GM23338 (cell line): ENCODE results near the gene MMP28. TPM values are rescaled to one million over a fixed set of nuclear protein-coding genes. Genes with fewer than 3 reads are reported as not detected.

ENCODE experiments used
- ATAC-seq: fragments of 200-7000 bp; cut with Tn5 transposase; 3 replicates; pipeline ENCODE4 v1.9.1; 2020
- DNase-seq: peaks from one replicate; pipeline ENCODE4 v3.0.0-alpha.2; 2015; ENCODE audit warnings: low spot score
- H2AFZ ChIP-seq: fragments of 200-600 bp; sonication (generic); 2 replicates; pipeline ENCODE4 v1.8.0; 2016; ENCODE audit warnings: antibody characterized with exemption, mild to moderate bottlenecking, moderate library complexity
- H3F3A ChIP-seq: fragments of 200-600 bp; sonication (generic); replicated peaks from 2 replicates; pipeline ENCODE4 v1.8.0; 2017; ENCODE audit warnings: antibody characterized with exemption, mixed run types, low read depth
- H3K27ac ChIP-seq: fragments of 200-600 bp; sonication (generic); 2 replicates; pipeline ENCODE4 v1.6.1; 2016; ENCODE audit warnings: low read depth
- H3K27me3 ChIP-seq: fragments of 200-600 bp; sonication (generic); 2 replicates; pipeline ENCODE4 v1.8.0; 2016; ENCODE audit warnings: mild to moderate bottlenecking, mixed run types, moderate library complexity; ENCODE audit not compliant: insufficient read depth
- H3K36me3 ChIP-seq: fragments of 200-600 bp; sonication (generic); 2 replicates; pipeline ENCODE4 v1.8.0; 2016; ENCODE audit warnings: mild to moderate bottlenecking; ENCODE audit not compliant: insufficient read depth
- H3K4me1 ChIP-seq: fragments of 200-600 bp; sonication (generic); 2 replicates; pipeline ENCODE4 v1.8.0; 2016; ENCODE audit warnings: mild to moderate bottlenecking, moderate library complexity; ENCODE audit not compliant: insufficient read depth
- H3K4me2 ChIP-seq: fragments of 200-600 bp; sonication (generic); 2 replicates; pipeline ENCODE4 v1.7.1; 2017; ENCODE audit warnings: mixed run types
- H3K4me3 ChIP-seq: fragments of 200-600 bp; sonication (generic); 2 replicates; pipeline ENCODE4 v1.6.1; 2016; ENCODE audit warnings: mixed run types
- H3K79me2 ChIP-seq: fragments of 200-600 bp; sonication (generic); replicated peaks from 2 replicates; pipeline ENCODE4 v1.8.0; 2017; ENCODE audit warnings: mild to moderate bottlenecking; ENCODE audit not compliant: insufficient read depth
- H3K9me2 ChIP-seq: fragments of 200-600 bp; sonication (generic); 2 replicates; pipeline ENCODE4 v1.8.0; 2017; ENCODE audit not compliant: insufficient read depth
- H4K20me1 ChIP-seq: fragments of 200-600 bp; sonication (generic); replicated peaks from 2 replicates; pipeline ENCODE4 v1.8.0; 2017; ENCODE audit warnings: mild to moderate bottlenecking; ENCODE audit not compliant: insufficient read depth
- H3K27ac Mint-ChIP-seq: 2 replicates; pipeline ENCODE4 v1.8.0; 2020; ENCODE audit warnings: inconsistent platforms, mild to moderate bottlenecking, moderate library complexity, mixed read lengths
- H3K27me3 Mint-ChIP-seq: 3 replicates; pipeline ENCODE4 v1.8.0; 2022; ENCODE audit warnings: low read depth, mild to moderate bottlenecking, moderate library complexity, mixed read lengths, inconsistent platforms; ENCODE audit not compliant: insufficient read depth, poor library complexity
- H3K36me3 Mint-ChIP-seq: 3 replicates; pipeline ENCODE4 v1.8.0; 2021; ENCODE audit warnings: low read depth, mild to moderate bottlenecking, inconsistent platforms, moderate library complexity, mixed read lengths
- H3K4me1 Mint-ChIP-seq: 3 replicates; pipeline ENCODE4 v1.8.0; 2020; ENCODE audit warnings: mild to moderate bottlenecking, inconsistent platforms, mixed read lengths
- H3K4me3 Mint-ChIP-seq: 3 replicates; pipeline ENCODE4 v1.8.0; 2021; ENCODE audit warnings: moderate library complexity, mild to moderate bottlenecking, inconsistent platforms, mixed read lengths
- H3K9me3 Mint-ChIP-seq: 3 replicates; pipeline ENCODE4 v1.8.0; 2020; ENCODE audit warnings: moderate library complexity, mild to moderate bottlenecking, inconsistent platforms, mixed read lengths
- CREB1 ChIP-seq: fragments of 250-450 bp; sonication (Bioruptor Pico); IDR thresholded peaks from 2 replicates; pipeline ENCODE4 v1.5.0; 2020; ENCODE audit warnings: low read depth, mild to moderate bottlenecking, moderate library complexity
- CTCF ChIP-seq, 2 experiments: fragments of 200-600 bp in 1 of 2; sonication (generic) in 1 of 2; conservative IDR thresholded peaks; 2 replicates each; pipeline versions ENCODE4 v1.5.1 to v1.6.1; 2016 to 2017; ENCODE audit warnings: antibody characterized with exemption in 2 of 2, low read depth in 2 of 2, mild to moderate bottlenecking in 2 of 2, moderate library complexity in 1 of 2
- ETS1 ChIP-seq: IDR thresholded peaks from 2 replicates; pipeline ENCODE4 v1.6.1; 2016; ENCODE audit warnings: antibody characterized with exemption
- EZH2 ChIP-seq: fragments of 200-600 bp; sonication (generic); IDR thresholded peaks from one replicate; pipeline ENCODE4 v1.8.0; 2017; ENCODE audit warnings: antibody characterized with exemption, mild to moderate bottlenecking, low read depth; ENCODE audit not compliant: unreplicated experiment
- EZH2phosphoT487 ChIP-seq: fragments of 200-600 bp; sonication (generic); IDR thresholded peaks from one replicate; pipeline ENCODE4 v1.8.1; 2018; ENCODE audit warnings: antibody characterized with exemption; ENCODE audit not compliant: unreplicated experiment
- JUNB ChIP-seq: IDR thresholded peaks from one replicate; pipeline ENCODE4 v1.6.1; 2016; ENCODE audit warnings: antibody characterized with exemption; ENCODE audit not compliant: unreplicated experiment
- NANOG ChIP-seq: IDR thresholded peaks from 2 replicates; pipeline ENCODE4 v1.6.1; 2016; ENCODE audit warnings: antibody characterized with exemption, borderline replicate concordance
- POLR2AphosphoS5 ChIP-seq: IDR thresholded peaks from 2 replicates; pipeline ENCODE4 v1.6.1; 2016; ENCODE audit warnings: antibody characterized with exemption, low read depth
- REST ChIP-seq: IDR thresholded peaks from one replicate; pipeline ENCODE4 v1.6.1; 2018; ENCODE audit warnings: antibody characterized with exemption; ENCODE audit not compliant: unreplicated experiment
- STAT1 ChIP-seq: IDR thresholded peaks from one replicate; pipeline ENCODE4 v1.6.1; 2016; ENCODE audit warnings: antibody characterized with exemption; ENCODE audit not compliant: unreplicated experiment
- ZNF114 ChIP-seq: fragments of 250-450 bp; sonication (Bioruptor Pico); IDR thresholded peaks from 2 replicates; pipeline ENCODE4 v1.5.0; 2020; ENCODE audit warnings: mild to moderate bottlenecking, moderate library complexity
- ZNF331 ChIP-seq: fragments of 250-450 bp; sonication (Bioruptor Pico); IDR thresholded peaks from 2 replicates; pipeline ENCODE4 v1.5.0; 2020; ENCODE audit warnings: low read depth, mild to moderate bottlenecking, moderate library complexity
- ZNF462 ChIP-seq: fragments of 250-450 bp; sonication (Bioruptor Pico); IDR thresholded peaks from 2 replicates; pipeline ENCODE4 v1.5.0; 2020; ENCODE audit warnings: mild to moderate bottlenecking, moderate library complexity
- polyA plus RNA-seq: library from polyadenylated mRNA; unstranded; fragments of >200 nt; fragmentation: Nextera tagmentation; extraction: Ambion mirVana; gene quantifications from 2 replicates; pipeline ENCODE4 v1.2.1, GENCODE V29; 2016
- total RNA-seq: library from RNA; depleted of rRNA; stranded (reverse); fragments of >200 nt; shearing (Covaris generic); gene quantifications from 2 replicates; pipeline ENCODE4 v1.2.3, GENCODE V29; 2014

Gene MMP28
- total and polyA plus RNA-seq, 2 experiments from 2014 or later: not detected

GRCh38 chr17:35775039-35775438 is 20.4 kb downstream of the MMP28 start (continued):
- TF ChIP-seq POLR2AphosphoS5 (no peak), EZH2phosphoT487 (no peak), CREB1 (no peak)

GRCh38 chr17:35774499-35774898 is 20.9 kb downstream of the MMP28 start:
- DNase-seq: no peak
- no peak for TF ChIP-seq EZH2phosphoT487
- no peak for TF ChIP-seq REST
- TF ChIP-seq EZH2: no peak
- TF ChIP-seq CTCF (conservative IDR thresholded peaks at IDR 0.05; ENCODE audit: low read depth in 2 of 2): no peak
- no peak for TF ChIP-seq ZNF331 (CRISPR knock-in tag)
- TF ChIP-seq ZNF114 (CRISPR knock-in tag): no peak
- TF ChIP-seq JUNB: no peak
- no peak for TF ChIP-seq ZNF462
- no peak for TF ChIP-seq STAT1
- no peak for TF ChIP-seq POLR2AphosphoS5
- TF ChIP-seq ETS1: no peak
- TF ChIP-seq CREB1: no peak
- TF ChIP-seq NANOG: no peak
- Histone ChIP-seq H3K27me3 (no peaks in the 10 kb centered on the region), H4K20me1 (no peaks in the 10 kb centered on the region), H3K36me3 (no peaks in the 10 kb centered on the region), H3K79me2 (no peaks in the 10 kb centered on the region), H3K4me3 (no peak overlapping the region), H2AFZ (peak overlapping the region; percentile 97), H3K4me1 (peaks cover 13% of the 10 kb centered on the region), H3K27ac (no peak overlapping the region), H3F3A (no peaks in the 10 kb centered on the region), H3K9me2 (no peaks in the 10 kb centered on the region), H3K4me2 (no peak overlapping the region)
- no peak overlapping the region for H3K27ac Mint-ChIP-seq
- ATAC-seq: peak; percentile 36
- H3K27me3 Mint-ChIP-seq: peaks cover 2% of the 10 kb centered on the region
- no peaks in the 10 kb centered on the region for H3K9me3 Mint-ChIP-seq
- H3K36me3 Mint-ChIP-seq: no peaks in the 10 kb centered on the region
- no peak overlapping the region for H3K4me3 Mint-ChIP-seq
- peaks cover 34% of the 10 kb centered on the region for H3K4me1 Mint-ChIP-seq
